HG03039 (cell line): ENCODE measurements around the gene PNPLA7.
"Not testable (repeated sequence)": the region's sequence is repeated elsewhere in the genome, so short reads cannot be mapped to it uniquely, and the experiment has no call there.

ENCODE experiments used
- ATAC-seq: cut with Tn5 transposase; IDR thresholded peaks from one replicate; pipeline ENCODE4 v1.9.1; 2021; ENCODE audit warnings: mild to moderate bottlenecking, moderate library complexity; ENCODE audit not compliant: unreplicated experiment

PNPLA7 gene

DNA sequence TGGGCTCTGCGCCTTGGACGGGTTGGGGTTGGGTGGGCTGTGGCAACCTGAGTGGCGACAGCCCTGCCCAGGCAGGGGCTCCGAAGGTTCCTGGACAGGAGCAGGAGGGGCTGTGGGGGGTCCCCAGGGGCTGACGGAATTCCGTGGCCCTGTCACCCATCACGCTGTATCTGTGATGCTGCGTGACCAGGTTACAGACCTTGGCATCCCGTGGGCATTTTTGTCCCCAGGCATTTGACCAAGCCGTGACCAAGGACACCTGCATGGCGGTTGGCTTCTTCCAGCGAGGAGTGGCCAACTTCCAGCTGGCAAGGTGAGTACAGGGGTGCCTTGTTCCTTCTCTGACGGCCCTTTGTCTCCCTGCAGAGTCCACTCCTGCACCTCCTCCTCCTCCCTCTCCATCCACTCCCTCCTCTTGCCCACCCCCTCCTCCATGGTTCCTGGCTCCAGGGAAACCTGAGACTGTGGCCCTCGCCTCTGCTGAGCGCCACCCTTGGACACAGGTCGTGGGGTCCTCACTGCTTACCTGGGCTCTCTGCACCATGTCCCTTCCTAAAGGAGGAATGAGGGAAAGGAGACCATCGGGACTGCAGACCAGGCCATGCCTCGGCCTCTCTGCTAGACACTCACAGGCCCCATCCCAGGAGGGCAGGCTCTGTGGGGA lies 124.1 kb downstream of the PNPLA7 start:
- ATAC-seq = no peak

DNA sequence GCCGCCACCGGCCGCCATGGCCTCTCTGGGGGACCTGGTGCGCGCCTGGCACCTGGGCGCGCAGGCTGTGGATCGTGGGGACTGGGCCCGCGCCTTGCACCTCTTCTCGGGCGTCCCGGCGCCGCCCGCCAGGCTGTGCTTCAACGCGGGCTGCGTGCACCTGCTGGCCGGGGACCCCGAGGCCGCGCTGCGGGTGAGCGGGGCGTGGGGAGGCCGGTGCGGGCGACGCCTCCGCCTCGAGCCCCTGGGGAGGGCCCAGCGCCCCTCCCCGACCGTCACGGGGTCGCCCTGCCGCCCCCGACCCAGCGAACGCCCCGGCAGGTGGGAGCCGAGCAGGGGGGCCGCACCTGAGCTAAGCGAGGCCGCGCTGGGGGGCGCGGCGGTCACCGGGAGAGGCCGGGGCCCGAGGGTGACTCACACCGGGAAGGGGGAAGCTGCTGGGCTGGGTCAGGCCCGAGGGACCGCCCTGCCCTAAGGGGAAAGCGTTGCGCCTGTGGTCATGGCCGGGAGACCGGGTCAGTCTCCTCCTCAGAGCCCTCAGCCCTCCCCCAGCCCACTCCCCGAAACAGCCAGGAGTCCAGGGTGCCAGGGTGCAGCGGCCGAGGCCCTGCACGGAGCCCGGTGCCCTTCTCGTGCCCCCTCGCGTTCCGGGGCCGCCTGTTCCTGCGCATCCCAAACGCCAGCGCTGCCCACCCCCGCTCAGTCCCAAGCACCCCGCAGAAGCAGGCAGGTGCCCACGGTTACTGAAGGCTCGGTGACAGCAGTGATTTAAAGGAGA lies 126.5 kb downstream of the PNPLA7 start:
- peak; percentile 7 for ATAC-seq

DNA sequence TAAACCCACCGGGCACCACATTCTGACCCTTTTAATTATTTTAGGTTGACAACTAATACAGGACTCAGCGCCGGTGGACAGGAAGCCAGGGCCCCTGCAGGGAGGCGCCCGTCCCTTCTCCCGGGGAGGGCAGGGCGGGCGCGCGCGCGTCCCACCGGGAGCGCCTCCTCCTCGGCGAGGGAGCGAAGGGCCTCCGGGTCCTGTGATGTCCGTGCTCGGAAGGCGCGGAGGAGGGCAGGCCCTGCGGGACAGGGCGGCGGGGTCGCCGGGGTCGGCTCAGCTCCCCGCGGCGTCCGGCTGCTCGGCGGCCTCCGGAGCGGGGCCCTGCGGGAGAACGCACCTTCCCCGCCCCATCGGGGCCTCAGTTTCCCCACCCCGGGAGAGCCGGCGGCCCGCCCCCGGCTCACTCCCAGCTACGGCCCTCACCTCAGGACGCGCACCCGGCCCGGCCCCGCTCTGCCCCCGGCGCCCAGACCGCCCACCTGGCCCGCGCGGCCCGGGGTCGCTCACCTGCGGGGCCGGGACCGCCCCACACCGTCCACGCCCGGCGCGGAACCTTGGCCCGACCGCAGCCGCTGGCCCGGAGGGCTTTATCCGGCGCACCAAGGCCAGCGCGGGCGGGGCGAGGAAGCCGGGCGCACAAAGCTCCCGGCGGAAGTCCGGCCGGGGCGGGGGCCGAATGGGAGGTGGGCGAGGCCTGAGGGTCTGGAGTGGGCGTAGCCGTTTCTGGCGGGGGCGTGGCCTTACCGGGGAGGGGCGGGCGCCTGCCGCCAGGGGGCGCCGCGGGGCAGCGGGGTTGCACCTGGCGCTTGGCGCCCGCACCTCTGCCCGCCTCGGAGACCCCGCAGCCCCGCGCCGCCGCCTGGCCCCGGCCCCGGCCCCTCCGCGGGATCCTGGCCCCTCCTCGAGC lies 127.3 kb downstream of the PNPLA7 start, which contains the start of the genes EXD3 and NOXA1:
TSS of gene EXD3 (minus strand) at position 559 of the 910 bp plus-strand sequence. CDS start 27,805 bp downstream, outside the sequence.
TSS of gene NOXA1 (plus strand) at position 790 of the 910 bp plus-strand sequence. CDS start 137 bp downstream, outside the sequence.
- ATAC-seq = peak; percentile 77

DNA sequence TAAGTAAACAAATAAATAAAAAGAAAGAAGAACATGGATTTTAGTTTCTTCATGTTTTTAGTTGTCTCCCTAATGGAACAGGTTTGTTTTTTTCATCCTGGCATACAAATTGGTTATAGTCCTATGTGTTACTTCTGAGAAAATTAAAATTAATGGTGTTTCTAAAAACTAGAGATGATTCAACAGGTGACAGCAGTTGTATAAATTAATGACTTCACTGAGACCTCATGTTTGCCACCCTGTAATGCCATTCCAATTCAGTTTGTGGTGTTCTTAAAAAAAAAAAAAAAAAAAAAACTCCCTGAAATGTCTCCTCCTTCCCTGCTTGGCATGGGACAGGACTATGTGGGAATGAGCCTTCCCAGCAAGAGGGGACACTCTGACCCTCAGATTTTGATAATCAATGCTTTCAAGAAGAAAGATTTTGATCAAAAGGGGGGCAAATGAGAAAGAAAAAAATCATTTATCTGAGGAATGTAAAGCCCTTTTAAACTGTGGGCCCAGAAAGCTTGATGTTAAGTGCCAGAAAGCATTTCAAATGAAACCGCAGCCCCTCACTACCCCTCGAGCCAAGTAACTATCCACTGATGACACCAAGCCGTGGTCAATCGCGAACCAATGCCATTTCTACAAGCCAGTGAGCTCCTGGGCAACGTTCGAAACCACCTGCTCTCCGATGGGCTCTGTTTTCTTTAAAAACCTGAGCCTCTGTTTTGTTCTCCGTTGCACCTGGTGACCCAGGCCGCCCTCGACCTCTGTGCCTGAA lies 128.2 kb downstream of the PNPLA7 start:
- ATAC-seq = no peak

- ATAC-seq = no peak
These were observed 132.8 kb downstream of the PNPLA7 start for GRCh38 chr9:137417161-137418021.

- ATAC-seq = no peak
These were observed 133.5 kb downstream of the PNPLA7 start for GRCh38 chr9:137416563-137417151.

DNA sequence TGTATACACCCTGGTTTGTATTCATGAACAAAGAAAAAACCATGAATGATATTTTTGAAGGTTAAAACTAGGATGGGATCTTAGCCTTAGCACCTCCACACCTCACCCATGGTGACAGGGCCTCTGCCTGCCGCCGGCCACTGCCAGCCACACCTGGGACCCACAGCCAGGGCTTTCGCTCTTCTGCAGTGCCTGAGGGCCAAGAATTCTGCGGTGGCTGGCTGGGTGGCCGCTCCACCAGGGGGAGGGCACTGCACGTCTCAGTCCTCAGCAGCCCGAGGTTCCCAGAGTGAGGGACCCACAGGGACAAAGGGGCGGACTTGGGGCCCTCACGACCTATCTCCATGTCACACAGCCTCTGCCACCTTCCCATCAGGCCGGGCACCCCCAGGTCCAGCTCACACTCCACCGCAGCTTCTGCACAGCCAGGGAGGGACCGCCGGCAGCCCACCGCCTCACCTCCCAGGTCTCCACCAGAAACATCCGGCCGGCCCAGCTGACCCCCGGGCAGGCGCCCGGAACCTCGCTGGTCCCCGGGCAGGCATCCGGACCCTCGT lies 134.1 kb downstream of the PNPLA7 start:
- ATAC-seq = no peak

- no peak for ATAC-seq
These were observed 134.8 kb downstream of the PNPLA7 start for GRCh38 chr9:137415451-137415850.

- ATAC-seq = no peak
These were observed 137.8 kb downstream of the PNPLA7 start for GRCh38 chr9:137412431-137412830.

DNA sequence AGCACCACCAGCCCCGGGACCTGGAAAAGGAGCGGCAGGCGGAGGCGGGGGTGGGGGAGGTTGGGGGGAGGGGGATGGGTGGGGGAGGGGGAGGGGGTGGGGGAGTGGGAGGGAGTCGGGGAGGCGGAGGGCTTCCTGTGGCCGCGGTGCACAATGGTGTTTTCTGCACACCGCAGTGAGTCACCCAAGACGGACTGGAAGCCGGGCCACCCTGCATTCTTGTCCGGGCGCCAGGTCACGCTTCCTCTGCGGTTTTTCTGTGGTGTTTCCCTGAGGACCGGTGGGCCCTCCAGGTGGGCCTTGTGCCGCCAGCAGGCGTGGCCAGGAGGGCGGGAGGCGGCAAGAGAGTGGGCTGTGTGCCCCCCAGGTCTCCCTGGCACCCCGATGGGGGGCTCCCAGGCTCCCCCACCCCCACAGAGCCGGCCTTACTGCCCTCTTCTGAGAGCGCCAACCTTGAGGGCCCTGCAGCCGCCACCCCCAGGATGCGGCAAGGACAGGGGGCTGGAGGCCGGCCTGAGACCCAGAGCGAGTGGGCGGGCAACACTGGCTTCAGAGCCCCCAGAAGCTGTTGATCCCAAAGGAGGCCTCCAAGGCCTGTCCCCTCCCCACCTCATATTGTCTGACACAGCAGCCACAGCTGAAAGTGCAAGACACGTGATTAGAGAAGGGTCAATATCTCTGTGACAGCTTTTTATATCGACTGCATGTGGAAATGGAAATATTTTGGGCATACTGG lies 138.4 kb downstream of the PNPLA7 start:
- ATAC-seq = no peak

DNA sequence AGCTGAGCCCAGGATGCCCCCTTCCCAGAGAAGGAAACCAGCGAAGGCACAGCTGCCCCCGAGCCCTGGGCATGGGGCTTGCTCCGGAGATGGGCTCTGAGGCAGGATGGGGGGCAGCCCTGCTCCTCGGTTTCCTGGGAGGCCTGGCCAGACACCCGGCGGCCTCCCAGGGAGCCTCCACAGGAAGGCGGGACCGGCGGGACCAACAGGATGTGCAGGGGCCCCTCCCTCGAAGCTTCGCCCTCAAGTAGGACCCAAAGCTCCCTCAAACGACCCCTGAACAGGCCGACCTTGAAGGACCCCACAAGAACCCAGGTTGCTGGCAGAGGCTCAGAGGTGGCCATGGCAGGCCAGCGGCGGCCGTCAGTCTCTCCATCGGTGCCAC lies 138.9 kb downstream of the PNPLA7 start:
- no peak for ATAC-seq

DNA sequence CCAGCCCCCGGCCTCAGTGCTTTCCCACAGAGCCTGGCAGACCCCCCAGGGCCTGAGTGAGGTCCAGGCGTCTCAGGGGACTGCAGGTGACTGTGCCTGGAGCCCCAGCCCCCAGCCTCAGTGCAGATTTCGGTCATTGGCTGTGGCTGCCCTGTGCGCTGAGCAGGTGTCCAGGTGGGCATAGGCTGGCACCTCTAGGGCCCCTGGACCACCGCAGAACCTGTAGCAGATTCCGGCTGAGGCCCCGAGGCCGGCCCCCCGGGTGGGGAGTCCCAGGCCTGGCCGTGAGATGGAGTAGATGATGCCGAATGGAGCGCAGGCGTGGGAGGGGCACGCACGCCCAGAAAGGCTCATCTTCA lies 139.3 kb downstream of the PNPLA7 start:
- ATAC-seq = no peak

DNA sequence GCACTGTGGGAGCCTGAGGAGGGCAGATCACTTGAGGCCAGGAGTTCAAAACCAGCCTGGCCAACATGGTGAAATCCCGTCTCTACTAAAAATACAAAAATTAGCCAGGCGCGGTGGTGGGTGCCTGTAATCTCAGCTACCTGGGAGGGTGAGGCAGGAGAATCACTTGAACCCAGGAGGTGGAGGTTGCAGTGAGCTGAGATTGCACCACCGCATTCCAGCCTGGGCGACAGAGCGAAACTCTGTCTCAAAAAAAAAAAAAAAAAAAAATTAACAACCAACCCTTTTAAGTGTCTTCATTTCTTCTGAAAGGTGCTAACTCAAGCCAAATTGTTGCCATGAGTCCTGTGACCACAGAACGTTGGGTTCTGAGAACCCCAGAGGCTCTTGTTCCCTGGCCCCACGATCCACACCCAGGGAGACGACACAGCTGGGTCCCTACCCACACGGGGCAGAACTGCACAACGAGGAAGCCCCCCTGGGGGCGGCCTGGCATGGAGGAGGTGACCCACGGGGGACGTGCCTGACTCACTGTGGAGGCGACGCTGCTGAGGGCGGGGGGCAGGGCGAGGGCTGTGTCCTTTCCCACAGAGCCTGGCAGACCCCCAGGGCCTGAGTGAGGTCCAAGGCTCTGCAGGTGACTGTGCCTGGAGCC lies 139.8 kb downstream of the PNPLA7 start:
- not testable (repeated sequence) for ATAC-seq
